Stimulated activated CD8-positive, alpha-beta memory T cell treated with anti-CD3 and anti-CD28 coated beads, Interleukin-15, amount 100 ng/mL, for 4 hours (primary cell): ENCODE results near the gene DNAH1.

ENCODE experiments used
- DNase-seq, 2 donors: peaks; one replicate each; pipeline ENCODE4 v3.0.0-alpha.2; 2020; ENCODE audit warnings: low read depth in 2 of 2

DNAH1 gene

GRCh38 chr3:52403271-52403841, 87.2 kb downstream of the DNAH1 start:
- no peak for DNase-seq

- no peak for DNase-seq
Observed at GRCh38 chr3:52403955-52404354, 87.8 kb downstream of the DNAH1 start.

GRCh38 chr3:52404391-52404790, 88.3 kb downstream of the DNAH1 start:
- no peak for DNase-seq

GRCh38 chr3:52405066-52405465, 88.9 kb downstream of the DNAH1 start:
- no peak for DNase-seq

GRCh38 chr3:52405601-52406110, 89.5 kb downstream of the DNAH1 start:
- no peak for DNase-seq

GRCh38 chr3:52406231-52406661, 90.1 kb downstream of the DNAH1 start:
- DNase-seq, result no peak

- no peak for DNase-seq
Observed at GRCh38 chr3:52406791-52407510, 90.8 kb downstream of the DNAH1 start.

- no peak for DNase-seq
Observed at GRCh38 chr3:52407779-52408178, 91.7 kb downstream of the DNAH1 start.

GRCh38 chr3:52408466-52408865, 92.3 kb downstream of the DNAH1 start:
- no peak for DNase-seq

GRCh38 chr3:52415800-52416199, 99.7 kb downstream of the DNAH1 start:
- DNase-seq, result no peak

- no peak for DNase-seq
Observed at GRCh38 chr3:52420388-52420787, 104.3 kb downstream of the DNAH1 start.

- DNase-seq, result no peak
Observed at GRCh38 chr3:52422669-52423068, 106.5 kb downstream of the DNAH1 start.

- DNase-seq, result no peak
Observed at GRCh38 chr3:52423173-52423572, 107.1 kb downstream of the DNAH1 start.

GRCh38 chr3:52428151-52429005, 112.3 kb downstream of the DNAH1 start:
- no peak for DNase-seq

- no peak for DNase-seq
Observed at GRCh38 chr3:52429031-52429430, 112.9 kb downstream of the DNAH1 start.

- no peak for DNase-seq
Observed at GRCh38 chr3:52429779-52430415, 113.8 kb downstream of the DNAH1 start.

GRCh38 chr3:52430416-52430810, 114.3 kb downstream of the DNAH1 start:
- no peak for DNase-seq

- DNase-seq, result no peak
Observed at GRCh38 chr3:52431459-52432223, 115.5 kb downstream of the DNAH1 start.

- DNase-seq, result no peak
Observed at GRCh38 chr3:52432225-52432624, 116.1 kb downstream of the DNAH1 start.

GRCh38 chr3:52432691-52433141, 116.6 kb downstream of the DNAH1 start:
- no peak for DNase-seq

GRCh38 chr3:52433328-52433995, 117.3 kb downstream of the DNAH1 start:
- no peak for DNase-seq
